ENCODE data around the gene PCNX2.

The PCNX2 gene

DNA sequence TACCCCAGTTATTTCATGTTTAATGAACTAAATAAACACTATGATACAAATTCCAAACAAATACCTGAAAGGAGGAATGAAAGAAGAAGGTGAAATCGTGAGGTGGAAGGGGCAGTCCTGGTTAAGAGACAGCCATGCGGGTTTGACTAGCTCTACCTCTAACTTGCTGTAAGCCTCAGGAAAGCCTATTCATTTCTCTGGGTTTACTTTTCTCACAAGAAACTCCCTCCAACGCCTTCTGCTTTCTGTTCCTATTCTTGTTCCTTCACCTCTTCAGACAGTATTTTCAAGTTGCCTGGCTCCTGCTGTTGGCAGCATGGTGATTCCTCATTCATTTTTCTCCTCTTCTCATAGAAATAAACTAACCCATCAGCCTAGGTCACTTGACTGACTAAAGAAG, 252.7 kb downstream of the PCNX2 start:
- TF ChIP-seq, protein P1, sequence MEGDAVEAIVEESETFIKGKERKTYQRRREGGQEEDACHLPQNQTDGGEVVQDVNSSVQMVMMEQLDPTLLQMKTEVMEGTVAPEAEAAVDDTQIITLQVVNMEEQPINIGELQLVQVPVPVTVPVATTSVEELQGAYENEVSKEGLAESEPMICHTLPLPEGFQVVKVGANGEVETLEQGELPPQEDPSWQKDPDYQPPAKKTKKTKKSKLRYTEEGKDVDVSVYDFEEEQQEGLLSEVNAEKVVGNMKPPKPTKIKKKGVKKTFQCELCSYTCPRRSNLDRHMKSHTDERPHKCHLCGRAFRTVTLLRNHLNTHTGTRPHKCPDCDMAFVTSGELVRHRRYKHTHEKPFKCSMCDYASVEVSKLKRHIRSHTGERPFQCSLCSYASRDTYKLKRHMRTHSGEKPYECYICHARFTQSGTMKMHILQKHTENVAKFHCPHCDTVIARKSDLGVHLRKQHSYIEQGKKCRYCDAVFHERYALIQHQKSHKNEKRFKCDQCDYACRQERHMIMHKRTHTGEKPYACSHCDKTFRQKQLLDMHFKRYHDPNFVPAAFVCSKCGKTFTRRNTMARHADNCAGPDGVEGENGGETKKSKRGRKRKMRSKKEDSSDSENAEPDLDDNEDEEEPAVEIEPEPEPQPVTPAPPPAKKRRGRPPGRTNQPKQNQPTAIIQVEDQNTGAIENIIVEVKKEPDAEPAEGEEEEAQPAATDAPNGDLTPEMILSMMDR (IDR thresholded peaks at IDR 0.05; ENCODE audit: low read length, missing control alignments), result no peak
- no peak overlapping the region for H3K4me3 ChIP-seq (replicated peaks; ENCODE audit: low read depth, low read length)
- DNase-seq (ENCODE audit: low read depth), result no peak

DNA sequence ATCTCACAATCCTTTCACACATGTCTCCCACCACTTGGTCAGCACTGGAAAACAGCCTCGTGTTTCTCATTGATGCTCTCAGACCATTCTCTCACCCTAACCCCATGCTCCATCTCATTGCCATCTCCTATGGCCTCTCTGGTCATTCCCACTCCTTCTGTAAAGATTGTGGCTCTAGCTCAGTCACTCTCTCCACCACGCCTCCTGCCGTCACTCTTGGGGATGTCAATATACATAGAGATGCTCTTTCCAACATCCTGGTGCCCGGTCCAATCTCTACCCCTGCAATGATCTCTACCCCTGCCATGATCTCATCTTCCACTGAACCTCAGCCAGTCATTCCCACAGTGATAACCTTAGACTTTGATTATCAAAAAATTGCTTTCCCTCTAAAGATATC, 255.0 kb downstream of the PCNX2 start:
- TF ChIP-seq, protein P1 (IDR thresholded peaks at IDR 0.05; ENCODE audit: low read length, missing control alignments), result no peak
- no peak overlapping the region for H3K4me3 ChIP-seq (replicated peaks; ENCODE audit: low read depth, low read length)
- DNase-seq (ENCODE audit: low read depth), result no peak

DNA sequence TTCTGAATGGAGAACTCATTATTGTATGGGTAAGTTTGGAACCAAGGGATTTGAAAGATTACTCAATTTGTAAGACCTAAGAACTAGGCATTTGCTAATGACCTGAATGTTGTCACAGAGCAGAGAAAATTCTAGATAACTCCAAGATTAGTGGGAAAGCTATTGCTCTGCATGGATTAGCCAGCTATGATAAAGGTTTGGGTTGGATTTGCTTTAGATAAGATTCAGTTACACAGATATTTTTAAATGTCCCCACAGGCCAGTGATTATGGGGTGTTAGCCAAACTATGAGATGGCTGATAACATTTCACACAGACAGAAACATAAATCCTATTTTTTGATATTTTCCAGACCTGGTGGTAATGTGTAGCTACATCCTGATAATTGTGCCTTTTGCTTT, 256.9 kb downstream of the PCNX2 start:
- DNase-seq (ENCODE audit: low read depth), result no peak
- TF ChIP-seq, protein P1 (IDR thresholded peaks at IDR 0.05; ENCODE audit: low read length, missing control alignments), result no peak
- H3K4me3 ChIP-seq (replicated peaks; ENCODE audit: low read depth, low read length), result no peak overlapping the region

DNA sequence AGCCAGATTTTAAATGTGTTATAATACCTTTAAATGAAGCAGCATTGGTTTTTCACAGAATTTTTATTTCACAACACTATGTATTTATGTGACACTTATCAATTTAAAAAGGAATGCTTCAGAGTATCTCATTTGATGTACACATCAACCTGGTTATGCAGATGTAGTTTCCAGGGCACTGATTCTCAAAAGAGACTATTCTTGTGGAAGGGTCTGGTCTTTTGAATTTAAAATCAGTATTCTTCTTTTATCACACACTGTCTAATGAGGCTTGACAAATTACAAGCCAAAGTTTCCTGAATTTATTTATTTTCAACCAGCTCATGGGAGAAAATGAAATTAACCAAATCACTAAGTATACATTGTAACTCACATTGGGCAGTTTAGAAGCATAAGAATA, 257.7 kb downstream of the PCNX2 start:
- DNase-seq (ENCODE audit: low read depth), result no peak
- no peak overlapping the region for H3K4me3 ChIP-seq (replicated peaks; ENCODE audit: low read depth, low read length)
- TF ChIP-seq, protein P1 (IDR thresholded peaks at IDR 0.05; ENCODE audit: low read length, missing control alignments), result no peak

DNA sequence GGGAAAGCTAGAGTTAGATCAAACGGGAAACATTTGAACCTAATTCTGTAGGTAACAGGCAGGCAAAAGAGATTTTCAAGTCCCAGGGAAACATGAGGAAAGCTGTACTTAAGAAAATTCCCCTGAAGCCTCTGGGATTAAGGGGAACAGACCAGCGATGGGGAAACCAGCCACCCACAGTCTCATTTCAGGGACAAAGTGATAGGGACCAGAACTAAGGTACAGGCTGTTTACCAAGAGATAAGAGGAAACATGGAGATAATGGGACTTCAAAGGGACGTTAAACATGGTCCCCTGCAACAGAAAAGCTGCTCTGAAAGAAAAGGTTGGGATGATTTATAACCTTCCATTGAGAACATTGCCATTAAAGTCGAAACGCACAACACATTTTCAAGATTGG, 260.7 kb downstream of the PCNX2 start:
- no peak overlapping the region for H3K4me3 ChIP-seq (replicated peaks; ENCODE audit: low read depth, low read length)
- no peak for DNase-seq (ENCODE audit: low read depth)
- TF ChIP-seq, protein P1 (IDR thresholded peaks at IDR 0.05; ENCODE audit: low read length, missing control alignments), result no peak

DNA sequence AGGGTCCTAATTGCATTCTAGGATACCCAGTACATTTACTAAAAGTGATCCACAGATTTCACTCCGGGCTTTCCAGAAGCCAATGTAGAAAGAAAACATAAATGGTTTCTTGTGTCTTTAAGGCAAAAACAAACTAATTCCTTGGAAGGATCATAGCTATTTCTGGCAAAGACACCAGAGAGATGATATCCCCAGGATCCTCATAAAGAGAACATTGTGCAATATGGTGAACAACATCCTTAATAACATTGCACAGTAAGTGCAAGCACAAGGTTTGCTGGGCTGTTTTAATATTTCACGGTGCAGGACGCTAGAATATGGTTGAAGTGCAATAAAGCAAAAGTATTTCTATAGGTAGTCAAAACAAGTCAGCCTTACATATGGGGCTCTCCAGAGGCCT, 262.2 kb downstream of the PCNX2 start:
- TF ChIP-seq, protein P1 (IDR thresholded peaks at IDR 0.05; ENCODE audit: low read length, missing control alignments), result no peak
- DNase-seq (ENCODE audit: low read depth), result peak; percentile 74
- no peak overlapping the region for H3K4me3 ChIP-seq (replicated peaks; ENCODE audit: low read depth, low read length)

DNA sequence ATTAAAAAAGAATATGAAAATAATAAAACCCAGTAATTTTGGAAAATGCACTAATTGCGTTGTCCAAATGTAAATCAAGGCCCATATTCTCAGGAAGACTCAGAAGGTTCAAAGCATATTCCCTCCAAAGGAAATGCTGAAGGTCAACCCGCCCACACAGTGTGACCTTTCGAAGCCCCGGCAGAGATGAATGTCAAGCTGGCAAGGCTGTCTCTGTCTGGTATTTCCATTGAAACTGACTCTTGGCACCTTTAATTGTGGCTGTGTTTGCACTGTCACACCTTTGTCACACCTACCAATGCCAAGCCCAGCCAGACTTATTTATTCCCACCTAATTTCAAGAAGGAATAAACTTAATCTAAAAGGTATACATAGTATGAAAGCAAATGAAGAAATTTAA, 262.6 kb downstream of the PCNX2 start:
- H3K4me3 ChIP-seq (replicated peaks; ENCODE audit: low read depth, low read length), result no peak overlapping the region
- TF ChIP-seq, protein P1 (IDR thresholded peaks at IDR 0.05; ENCODE audit: low read length, missing control alignments), result no peak
- DNase-seq (ENCODE audit: low read depth), result no peak
